ENCODE measurements around the gene RGS6.

The RGS6 gene

GRCh38 chr14:72275242-72275641 is 343.0 kb downstream of the RGS6 start:
- no peak for TF ChIP-seq SUZ12 (IDR thresholded peaks at IDR 0.05; ENCODE audit: extremely low read depth, insufficient read depth, insufficient read length)
- TF ChIP-seq ZNF274 (IDR thresholded peaks at IDR 0.05; ENCODE audit: low read depth, low read length) = no peak
- TF ChIP-seq YY1 (IDR thresholded peaks at IDR 0.05; ENCODE audit: insufficient read depth, insufficient read length) = no peak
- Histone ChIP-seq H3K27me3 (ENCODE audit: insufficient read depth, insufficient read length) (no peaks in the 10 kb centered on the region), H3K4me1 (ENCODE audit: insufficient read depth, insufficient read length) (no peaks in the 10 kb centered on the region), H3K36me3 (ENCODE audit: insufficient read depth, insufficient read length, low read length) (no peaks in the 10 kb centered on the region), H3K9me3 (ENCODE audit: insufficient read depth, low read length) (peaks cover 12% of the 10 kb centered on the region; the same call in 1 of the 2 replicates), H3K9ac (ENCODE audit: insufficient read length, low read depth) (no peak overlapping the region), H3K4me3 (ENCODE audit: insufficient read length, low read depth) (no peak overlapping the region)
- no peak for DNase-seq (ENCODE audit: low read depth, low spot score)

GRCh38 chr14:72278316-72278715 is 346.1 kb downstream of the RGS6 start:
- H3K36me3 ChIP-seq (ENCODE audit: insufficient read depth, insufficient read length, low read length) = no peaks in the 10 kb centered on the region
- H3K9ac ChIP-seq (ENCODE audit: insufficient read length, low read depth) = no peak overlapping the region
- TF ChIP-seq SUZ12 (IDR thresholded peaks at IDR 0.05; ENCODE audit: extremely low read depth, insufficient read depth, insufficient read length) (no peak), YY1 (IDR thresholded peaks at IDR 0.05; ENCODE audit: insufficient read depth, insufficient read length) (no peak), ZNF274 (IDR thresholded peaks at IDR 0.05; ENCODE audit: low read depth, low read length) (no peak)
- H3K27me3 ChIP-seq (ENCODE audit: insufficient read depth, insufficient read length) = no peaks in the 10 kb centered on the region
- H3K4me1 ChIP-seq (ENCODE audit: insufficient read depth, insufficient read length) = no peaks in the 10 kb centered on the region
- no peak overlapping the region for H3K4me3 ChIP-seq (ENCODE audit: insufficient read length, low read depth)
- no peak for DNase-seq (ENCODE audit: low read depth, low spot score)
- peaks cover 9% of the 10 kb centered on the region; the same call in 1 of the 2 replicates for H3K9me3 ChIP-seq (ENCODE audit: insufficient read depth, low read length)

- no peaks in the 10 kb centered on the region for H3K36me3 ChIP-seq (ENCODE audit: insufficient read depth, insufficient read length, low read length)
These were observed 351.9 kb downstream of the RGS6 start for GRCh38 chr14:72284176-72284575.

GRCh38 chr14:72290241-72290640 is 358.0 kb downstream of the RGS6 start:
- H3K27me3 ChIP-seq (ENCODE audit: insufficient read depth, insufficient read length) = no peaks in the 10 kb centered on the region
- H3K9me3 ChIP-seq (ENCODE audit: insufficient read depth, low read length) = peaks cover 11% of the 10 kb centered on the region; the same call in 1 of the 2 replicates
- TF ChIP-seq ZNF274 (IDR thresholded peaks at IDR 0.05; ENCODE audit: low read depth, low read length) = no peak
- no peak for TF ChIP-seq SUZ12 (IDR thresholded peaks at IDR 0.05; ENCODE audit: extremely low read depth, insufficient read depth, insufficient read length)
- no peak for TF ChIP-seq YY1 (IDR thresholded peaks at IDR 0.05; ENCODE audit: insufficient read depth, insufficient read length)
- no peak for DNase-seq (ENCODE audit: low read depth, low spot score)
- no peaks in the 10 kb centered on the region for H3K36me3 ChIP-seq (ENCODE audit: insufficient read depth, insufficient read length, low read length)
- no peak overlapping the region for H3K4me3 ChIP-seq (ENCODE audit: insufficient read length, low read depth)
- H3K4me1 ChIP-seq (ENCODE audit: insufficient read depth, insufficient read length) = no peaks in the 10 kb centered on the region
- H3K9ac ChIP-seq (ENCODE audit: insufficient read length, low read depth) = no peak overlapping the region

More at GRCh38 chr14:72284176-72284575, 351.9 kb downstream of the RGS6 start:
- no peak overlapping the region for H3K9ac ChIP-seq (ENCODE audit: insufficient read length, low read depth)
- no peaks in the 10 kb centered on the region for H3K27me3 ChIP-seq (ENCODE audit: insufficient read depth, insufficient read length)
- peaks cover 38% of the 10 kb centered on the region; the same call in 1 of the 2 replicates for H3K9me3 ChIP-seq (ENCODE audit: insufficient read depth, low read length)
- H3K4me3 ChIP-seq (ENCODE audit: insufficient read length, low read depth) = no peak overlapping the region
- TF ChIP-seq YY1 (IDR thresholded peaks at IDR 0.05; ENCODE audit: insufficient read depth, insufficient read length) = no peak
- TF ChIP-seq SUZ12 (IDR thresholded peaks at IDR 0.05; ENCODE audit: extremely low read depth, insufficient read depth, insufficient read length) = no peak
- TF ChIP-seq ZNF274 (IDR thresholded peaks at IDR 0.05; ENCODE audit: low read depth, low read length) = no peak
- no peak for DNase-seq (ENCODE audit: low read depth, low spot score)
- H3K4me1 ChIP-seq (ENCODE audit: insufficient read depth, insufficient read length) = no peaks in the 10 kb centered on the region

GRCh38 chr14:72291908-72292688 is 359.9 kb downstream of the RGS6 start:
- DNase-seq (ENCODE audit: low read depth, low spot score) = peak; percentile 43
- TF ChIP-seq ZNF274 (IDR thresholded peaks at IDR 0.05; ENCODE audit: low read depth, low read length) (no peak), YY1 (IDR thresholded peaks at IDR 0.05; ENCODE audit: insufficient read depth, insufficient read length) (no peak), SUZ12 (IDR thresholded peaks at IDR 0.05; ENCODE audit: extremely low read depth, insufficient read depth, insufficient read length) (no peak)
- Histone ChIP-seq H3K36me3 (ENCODE audit: insufficient read depth, insufficient read length, low read length) (no peaks in the 10 kb centered on the region), H3K4me3 (ENCODE audit: insufficient read length, low read depth) (no peak overlapping the region), H3K27me3 (ENCODE audit: insufficient read depth, insufficient read length) (no peaks in the 10 kb centered on the region), H3K9me3 (ENCODE audit: insufficient read depth, low read length) (no peaks in the 10 kb centered on the region; the same call in 1 of the 2 replicates), H3K9ac (ENCODE audit: insufficient read length, low read depth) (no peak overlapping the region), H3K4me1 (ENCODE audit: insufficient read depth, insufficient read length) (no peaks in the 10 kb centered on the region)

- no peak overlapping the region for H3K9ac ChIP-seq (ENCODE audit: insufficient read length, low read depth)
- TF ChIP-seq ZNF274 (IDR thresholded peaks at IDR 0.05; ENCODE audit: low read depth, low read length) (no peak), YY1 (IDR thresholded peaks at IDR 0.05; ENCODE audit: insufficient read depth, insufficient read length) (no peak), SUZ12 (IDR thresholded peaks at IDR 0.05; ENCODE audit: extremely low read depth, insufficient read depth, insufficient read length) (no peak)
- no peak overlapping the region for H3K4me3 ChIP-seq (ENCODE audit: insufficient read length, low read depth)
- H3K9me3 ChIP-seq (ENCODE audit: insufficient read depth, low read length) = no peaks in the 10 kb centered on the region; the same call in 1 of the 2 replicates
- H3K4me1 ChIP-seq (ENCODE audit: insufficient read depth, insufficient read length) = no peaks in the 10 kb centered on the region
- H3K27me3 ChIP-seq (ENCODE audit: insufficient read depth, insufficient read length) = no peaks in the 10 kb centered on the region
- no peaks in the 10 kb centered on the region for H3K36me3 ChIP-seq (ENCODE audit: insufficient read depth, insufficient read length, low read length)
- DNase-seq (ENCODE audit: low read depth, low spot score) = no peak
These were observed 360.4 kb downstream of the RGS6 start for GRCh38 chr14:72292689-72293024.

GRCh38 chr14:72301352-72301751 is 369.1 kb downstream of the RGS6 start:
- no peak overlapping the region for H3K4me3 ChIP-seq (ENCODE audit: insufficient read length, low read depth)
- H3K4me1 ChIP-seq (ENCODE audit: insufficient read depth, insufficient read length) = no peaks in the 10 kb centered on the region
- TF ChIP-seq SUZ12 (IDR thresholded peaks at IDR 0.05; ENCODE audit: extremely low read depth, insufficient read depth, insufficient read length) = no peak
- H3K9me3 ChIP-seq (ENCODE audit: insufficient read depth, low read length) = peaks cover 12% of the 10 kb centered on the region
- DNase-seq (ENCODE audit: low read depth, low spot score) = no peak
- no peaks in the 10 kb centered on the region for H3K27me3 ChIP-seq (ENCODE audit: insufficient read depth, insufficient read length)
- no peaks in the 10 kb centered on the region for H3K36me3 ChIP-seq (ENCODE audit: insufficient read depth, insufficient read length, low read length)
- no peak overlapping the region for H3K9ac ChIP-seq (ENCODE audit: insufficient read length, low read depth)
